SU-DHL-6 (cell line): Measurements from ENCODE around the gene IL1RN.

Experiments used
- H2AFZ ChIP-seq: fragments of 200-600 bp; sonication (generic); 2 replicates; pipeline ENCODE4 v1.6.1; 2014; ENCODE audit warnings: low read depth, mild to moderate bottlenecking, moderate library complexity, mixed read lengths, antibody characterized with exemption, low read length; ENCODE audit not compliant: severe bottlenecking
- H3F3A ChIP-seq: fragments of 200-600 bp; shearing (Covaris generic); 2 replicates; pipeline ENCODE4 v1.6.0; 2016; ENCODE audit warnings: antibody characterized with exemption, mild to moderate bottlenecking; ENCODE audit not compliant: insufficient read depth
- H3K27ac ChIP-seq: fragments of 200-600 bp; sonication (generic); 2 replicates; pipeline ENCODE4 v1.5.1; 2016; ENCODE audit warnings: low read depth, mild to moderate bottlenecking, low read length, moderate library complexity, mixed read lengths
- H3K27me3 ChIP-seq: fragments of 200-600 bp; sonication (generic), shearing (Covaris generic); 2 replicates; pipeline ENCODE4 v1.6.0; 2014; ENCODE audit warnings: mild to moderate bottlenecking, low read length
- H3K36me3 ChIP-seq: fragments of 200-600 bp; sonication (generic); 2 replicates; pipeline ENCODE4 v1.6.1; 2014; ENCODE audit warnings: mild to moderate bottlenecking, low read length, mixed read lengths
- H3K4me2 ChIP-seq: fragments of 300-600, 200-600 bp; shearing (Covaris generic), sonication (generic); 2 replicates; pipeline ENCODE4 v1.6.0; 2014; ENCODE audit warnings: low read length, low read depth, mild to moderate bottlenecking; ENCODE audit not compliant: poor library complexity, severe bottlenecking
- H3K4me3 ChIP-seq: fragments of 200-600 bp; sonication (generic); 2 replicates; pipeline ENCODE4 v1.5.1; 2014; ENCODE audit warnings: antibody characterized with exemption, low read length, mild to moderate bottlenecking, mixed read lengths; ENCODE audit not compliant: insufficient read depth, poor library complexity, severe bottlenecking
- H3K79me2 ChIP-seq: fragments of 200-600 bp; sonication (generic); 2 replicates; pipeline ENCODE4 v1.6.1; 2014; ENCODE audit warnings: mild to moderate bottlenecking, low read length, moderate library complexity; ENCODE audit not compliant: insufficient read depth
- H3K9ac ChIP-seq: fragments of 200-600 bp; sonication (generic); 2 replicates; pipeline ENCODE4 v1.7.0; 2014; ENCODE audit warnings: mild to moderate bottlenecking, low read length
- H3K9me2 ChIP-seq: fragments of 200-600 bp; sonication (generic); replicated peaks from 2 replicates; pipeline ENCODE4 v1.6.1; 2014; ENCODE audit warnings: low read length; ENCODE audit not compliant: insufficient read depth
- H3K9me3 ChIP-seq: fragments of 200-600 bp; sonication (generic); 2 replicates; pipeline ENCODE4 v1.6.1; 2014; ENCODE audit warnings: low read length, mixed read lengths; ENCODE audit not compliant: insufficient read depth
- H4K20me1 ChIP-seq: fragments of 200-600 bp; sonication (generic); 2 replicates; pipeline ENCODE4 v1.6.1; 2014; ENCODE audit warnings: low read depth, mild to moderate bottlenecking, antibody characterized with exemption, low read length, moderate library complexity, mixed read lengths
- EZH2phosphoT487 ChIP-seq: fragments of 200-600 bp; sonication (generic), shearing (Covaris generic); conservative IDR thresholded peaks from 2 replicates; pipeline ENCODE4 v1.6.1; 2018; ENCODE audit warnings: mild to moderate bottlenecking, antibody characterized with exemption, low read length, moderate library complexity, mixed read lengths
- TF ChIP-seq, protein P1 (sequence below): fragments of 200-600 bp; sonication (generic); IDR thresholded peaks from one replicate; pipeline ENCODE4 v1.5.1; 2017; ENCODE audit warnings: antibody characterized with exemption, mild to moderate bottlenecking, low read length, moderate library complexity; ENCODE audit not compliant: insufficient read depth, poor library complexity, severe bottlenecking

The IL1RN gene

DNA sequence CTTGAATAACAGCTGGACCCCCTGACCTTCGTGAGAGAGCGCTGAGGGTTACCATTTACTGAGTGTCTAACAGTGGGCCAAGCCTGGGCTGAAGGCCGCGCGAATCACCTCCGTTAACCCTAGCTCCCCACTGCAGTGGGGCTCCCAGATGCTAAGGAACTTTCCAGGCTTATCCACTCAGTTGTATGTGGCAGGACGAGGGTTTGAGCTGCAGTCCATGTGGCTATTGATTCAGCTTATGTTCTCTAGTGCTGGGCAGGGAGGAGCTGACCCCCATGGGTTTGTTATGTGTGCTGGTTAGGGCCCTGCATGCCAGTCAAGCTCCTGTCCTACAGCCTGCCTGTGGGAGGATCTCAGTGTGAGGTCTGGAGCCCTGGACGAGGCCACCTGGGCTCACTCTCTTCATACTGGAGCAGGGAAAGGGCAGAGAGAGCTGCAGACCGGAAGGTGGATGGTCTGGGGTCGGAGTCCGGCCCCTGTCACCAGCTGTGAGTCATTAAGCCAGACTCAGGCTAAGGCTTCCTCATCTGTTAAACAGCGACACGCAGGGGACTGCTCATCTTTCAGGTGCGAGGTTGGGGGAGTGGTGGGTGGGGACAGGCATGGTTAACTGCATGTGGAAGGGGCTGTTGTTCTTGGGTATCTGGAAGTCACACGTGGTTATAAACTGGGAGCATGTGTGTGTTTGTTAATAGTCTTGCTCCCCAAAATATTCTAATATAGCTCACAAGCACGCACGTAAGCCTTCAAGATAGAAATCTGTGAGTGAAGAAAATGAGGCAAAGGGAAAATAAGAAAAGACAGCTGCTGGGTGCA is 52.9 kb downstream of the IL1RN start:
- H3K4me2 ChIP-seq: no peak overlapping the region
- no peak overlapping the region for H3K27ac ChIP-seq
- H3K9ac ChIP-seq: no peak overlapping the region
- no peak for TF ChIP-seq EZH2phosphoT487
- TF ChIP-seq, protein P1, sequence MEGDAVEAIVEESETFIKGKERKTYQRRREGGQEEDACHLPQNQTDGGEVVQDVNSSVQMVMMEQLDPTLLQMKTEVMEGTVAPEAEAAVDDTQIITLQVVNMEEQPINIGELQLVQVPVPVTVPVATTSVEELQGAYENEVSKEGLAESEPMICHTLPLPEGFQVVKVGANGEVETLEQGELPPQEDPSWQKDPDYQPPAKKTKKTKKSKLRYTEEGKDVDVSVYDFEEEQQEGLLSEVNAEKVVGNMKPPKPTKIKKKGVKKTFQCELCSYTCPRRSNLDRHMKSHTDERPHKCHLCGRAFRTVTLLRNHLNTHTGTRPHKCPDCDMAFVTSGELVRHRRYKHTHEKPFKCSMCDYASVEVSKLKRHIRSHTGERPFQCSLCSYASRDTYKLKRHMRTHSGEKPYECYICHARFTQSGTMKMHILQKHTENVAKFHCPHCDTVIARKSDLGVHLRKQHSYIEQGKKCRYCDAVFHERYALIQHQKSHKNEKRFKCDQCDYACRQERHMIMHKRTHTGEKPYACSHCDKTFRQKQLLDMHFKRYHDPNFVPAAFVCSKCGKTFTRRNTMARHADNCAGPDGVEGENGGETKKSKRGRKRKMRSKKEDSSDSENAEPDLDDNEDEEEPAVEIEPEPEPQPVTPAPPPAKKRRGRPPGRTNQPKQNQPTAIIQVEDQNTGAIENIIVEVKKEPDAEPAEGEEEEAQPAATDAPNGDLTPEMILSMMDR: no peak
- no peak overlapping the region for H2AFZ ChIP-seq
- H3K79me2 ChIP-seq: peaks cover 60% of the 10 kb centered on the region
- no peaks in the 10 kb centered on the region for H3K9me3 ChIP-seq
- H3K9me2 ChIP-seq: no peaks in the 10 kb centered on the region
- peaks cover 3% of the 10 kb centered on the region; the same call in 1 of the 2 replicates for H3F3A ChIP-seq
- no peaks in the 10 kb centered on the region for H3K36me3 ChIP-seq
- H3K27me3 ChIP-seq: no peaks in the 10 kb centered on the region
- no peak overlapping the region for H3K4me3 ChIP-seq
- peaks cover 11% of the 10 kb centered on the region; the same call in 1 of the 2 replicates for H4K20me1 ChIP-seq

DNA sequence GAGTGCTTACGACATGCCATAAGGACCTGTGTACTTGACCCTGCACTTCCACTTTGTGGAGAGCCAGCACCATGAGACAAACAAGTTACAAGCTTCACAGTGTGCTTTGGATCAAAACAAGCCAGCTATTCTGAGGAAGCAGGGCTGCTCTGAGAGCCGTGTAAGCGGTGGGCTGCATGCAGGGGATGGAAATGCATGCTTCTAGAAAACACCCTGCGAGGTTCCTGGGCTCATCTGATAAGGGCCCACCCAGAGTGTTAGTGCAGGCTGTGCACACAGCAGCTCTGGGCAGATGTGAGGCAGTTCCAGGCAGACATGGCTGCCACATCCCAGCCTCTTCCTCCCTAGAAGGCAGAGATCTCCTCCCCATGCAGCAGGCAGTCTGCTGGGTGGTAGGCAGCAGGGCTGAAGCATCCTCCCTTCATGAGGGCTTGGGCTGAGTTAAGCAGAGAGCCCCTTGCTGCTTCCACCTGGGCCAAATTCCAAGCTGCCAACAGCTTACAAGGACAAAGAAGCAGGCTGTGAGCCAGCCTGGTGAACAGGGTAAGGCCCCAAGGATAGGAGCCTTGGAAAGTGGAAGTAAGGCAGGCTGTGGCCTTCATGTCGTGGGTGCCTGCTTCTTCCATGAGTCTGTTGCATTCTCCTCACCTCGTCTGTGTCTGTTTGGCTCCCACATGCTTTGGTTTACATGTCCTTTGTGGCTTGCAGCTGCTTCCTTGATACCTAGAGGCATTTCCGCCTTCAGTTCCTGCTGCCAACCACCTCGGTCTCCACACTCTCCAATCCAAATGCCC is 54.1 kb downstream of the IL1RN start:
- no peak overlapping the region for H3K4me3 ChIP-seq
- no peak overlapping the region for H2AFZ ChIP-seq
- H3K9ac ChIP-seq: no peak overlapping the region
- peaks cover 3% of the 10 kb centered on the region; the same call in 1 of the 2 replicates for H4K20me1 ChIP-seq
- no peaks in the 10 kb centered on the region for H3F3A ChIP-seq
- H3K9me2 ChIP-seq: no peaks in the 10 kb centered on the region
- no peaks in the 10 kb centered on the region for H3K9me3 ChIP-seq
- no peaks in the 10 kb centered on the region for H3K27me3 ChIP-seq
- TF ChIP-seq, protein P1: no peak
- TF ChIP-seq EZH2phosphoT487: no peak
- H3K27ac ChIP-seq: no peak overlapping the region
- peaks cover 56% of the 10 kb centered on the region for H3K79me2 ChIP-seq
- no peaks in the 10 kb centered on the region for H3K36me3 ChIP-seq
- H3K4me2 ChIP-seq: no peak overlapping the region

DNA sequence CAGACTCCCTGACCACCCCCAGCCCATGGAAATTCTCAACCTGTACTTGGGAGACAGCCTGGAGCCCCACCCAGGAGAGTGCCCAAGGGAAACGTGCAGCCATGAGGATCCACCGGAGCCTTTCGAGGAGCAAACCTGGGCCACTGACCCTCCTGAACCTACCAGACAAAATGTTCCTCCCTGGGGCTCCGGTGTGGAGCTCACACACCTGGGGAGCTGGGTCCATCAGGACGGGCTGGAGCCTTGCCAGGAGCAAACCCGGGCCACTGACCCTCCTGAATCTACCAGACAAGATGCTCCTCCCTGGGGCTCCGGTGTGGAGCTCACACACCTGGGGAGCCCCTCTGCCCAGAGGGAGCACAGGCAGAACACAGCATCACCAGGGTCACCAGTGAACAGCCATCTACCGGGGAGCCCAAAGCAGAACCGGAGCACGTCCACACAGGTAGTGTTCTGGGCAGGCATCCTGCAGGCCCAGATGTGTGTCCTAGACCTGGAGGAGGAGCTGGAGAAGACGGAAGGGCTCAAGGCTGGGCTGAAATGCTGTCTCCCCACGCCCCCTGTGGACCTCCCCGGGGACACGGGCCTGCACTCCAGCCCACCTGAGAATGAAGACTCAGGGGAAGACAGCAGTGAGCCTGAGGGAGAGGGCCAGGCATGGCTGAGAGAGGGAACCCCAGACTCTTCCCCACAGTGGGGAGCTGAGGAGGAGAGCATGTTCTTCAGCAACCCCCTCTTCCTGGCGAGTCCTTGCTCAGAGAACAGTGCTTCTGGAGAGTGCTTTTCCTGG is 55.3 kb downstream of the IL1RN start:
- Histone ChIP-seq H3K9ac (no peak overlapping the region), H3K27me3 (no peaks in the 10 kb centered on the region), H2AFZ (no peak overlapping the region), H3K36me3 (peaks cover under 1% of the 10 kb centered on the region; the same call in 1 of the 2 replicates), H3K9me2 (no peaks in the 10 kb centered on the region), H3K9me3 (no peaks in the 10 kb centered on the region), H3F3A (no peaks in the 10 kb centered on the region), H3K27ac (no peak overlapping the region), H3K4me2 (no peak overlapping the region), H4K20me1 (peaks cover 3% of the 10 kb centered on the region; the same call in 1 of the 2 replicates), H3K79me2 (peaks cover 46% of the 10 kb centered on the region), H3K4me3 (no peak overlapping the region)
- TF ChIP-seq EZH2phosphoT487: no peak
- TF ChIP-seq, protein P1: no peak
